NCI-H2107 (cell line): Measurements from ENCODE around the gene BLOC1S1.
A peak's percentile ranks its signal among the peaks of the same experiment; 100 is the strongest.
"Not testable (repeated sequence)": the region's sequence is repeated elsewhere in the genome, so short reads cannot be mapped to it uniquely, and the experiment has no call there.

Experiments
- DNase-seq: peaks from one replicate; lab custom pipeline; 2025; lab: John Stamatoyannopoulos, UW

The BLOC1S1 gene

GRCh38 chr12:55745361-55746173, 29.7 kb downstream of the BLOC1S1 start:
- DNase-seq = peak; percentile 79

- no peak for DNase-seq
These were observed 30.5 kb downstream of the BLOC1S1 start for GRCh38 chr12:55746174-55746912.

DNA sequence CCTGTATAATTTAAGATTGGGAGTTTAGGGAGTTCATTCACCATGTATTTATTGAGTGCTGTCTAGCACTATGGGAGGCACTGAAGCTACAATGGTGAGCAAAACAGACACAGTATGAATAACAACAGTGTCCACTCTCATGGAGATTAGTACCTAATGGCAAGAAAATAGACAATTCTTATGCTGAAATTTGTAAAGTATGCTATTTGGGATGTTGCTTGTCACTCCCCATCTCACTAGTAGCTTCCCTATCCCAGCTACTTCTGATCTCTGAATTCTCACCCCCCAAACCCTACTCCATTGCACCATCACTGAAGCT, 31.0 kb downstream of the BLOC1S1 start:
- no peak for DNase-seq

- no peak for DNase-seq
These were observed 32.6 kb downstream of the BLOC1S1 start for GRCh38 chr12:55748230-55748993.

- no peak for DNase-seq
These were observed 39.4 kb downstream of the BLOC1S1 start for GRCh38 chr12:55755246-55755645.

GRCh38 chr12:55757701-55758100, 41.9 kb downstream of the BLOC1S1 start:
- DNase-seq = no peak

DNA sequence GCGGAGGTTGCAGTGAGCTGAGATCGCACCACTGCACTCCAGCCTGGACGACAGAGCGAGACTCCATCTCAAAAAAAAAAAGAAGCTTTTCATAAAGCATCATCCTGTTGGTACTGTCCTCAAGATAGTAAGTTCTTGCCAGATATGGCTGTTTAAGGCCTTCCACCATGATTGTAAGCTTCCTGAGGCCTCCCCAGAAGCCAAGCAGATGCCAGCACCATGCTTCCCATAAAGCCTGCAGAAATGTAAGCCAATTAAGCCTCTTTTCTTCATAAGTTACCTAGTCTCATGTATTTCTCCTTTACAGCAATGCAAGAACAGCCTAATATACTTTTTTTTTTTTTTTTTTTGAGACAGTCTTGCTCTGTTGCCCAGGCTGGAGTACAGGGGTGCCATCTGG, 42.7 kb downstream of the BLOC1S1 start:
- not testable (repeated sequence) for DNase-seq

GRCh38 chr12:55760663-55761062, 44.8 kb downstream of the BLOC1S1 start:
- DNase-seq = no peak

- DNase-seq = no peak
These were observed 46.8 kb downstream of the BLOC1S1 start for GRCh38 chr12:55762646-55763045.

DNA sequence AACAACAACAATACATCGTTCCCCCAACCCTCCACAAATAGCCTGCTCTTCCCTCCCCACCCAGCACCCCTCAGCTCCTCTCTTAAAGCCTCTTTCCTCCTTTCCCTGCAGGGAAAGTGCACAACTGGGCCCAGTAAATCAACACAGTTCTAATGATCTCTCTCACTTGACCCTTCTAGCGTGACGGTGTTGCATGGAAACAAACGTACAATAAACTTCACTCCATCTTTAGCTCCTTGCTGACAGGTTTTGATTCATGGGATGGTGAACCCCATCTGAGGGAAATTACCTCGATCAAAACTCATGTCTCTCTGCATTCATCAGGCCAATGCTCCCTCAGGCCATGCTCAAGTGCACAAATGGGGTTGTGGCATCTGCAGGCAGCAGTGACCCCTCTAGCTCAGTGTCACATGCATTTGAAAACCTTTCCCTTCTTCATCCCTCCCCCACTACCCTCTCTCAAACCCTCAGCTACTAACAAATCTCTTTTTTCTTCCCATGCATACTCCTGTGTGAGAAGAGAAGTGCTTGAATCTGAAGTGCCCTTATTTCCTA, 50.0 kb downstream of the BLOC1S1 start:
- no peak for DNase-seq

DNA sequence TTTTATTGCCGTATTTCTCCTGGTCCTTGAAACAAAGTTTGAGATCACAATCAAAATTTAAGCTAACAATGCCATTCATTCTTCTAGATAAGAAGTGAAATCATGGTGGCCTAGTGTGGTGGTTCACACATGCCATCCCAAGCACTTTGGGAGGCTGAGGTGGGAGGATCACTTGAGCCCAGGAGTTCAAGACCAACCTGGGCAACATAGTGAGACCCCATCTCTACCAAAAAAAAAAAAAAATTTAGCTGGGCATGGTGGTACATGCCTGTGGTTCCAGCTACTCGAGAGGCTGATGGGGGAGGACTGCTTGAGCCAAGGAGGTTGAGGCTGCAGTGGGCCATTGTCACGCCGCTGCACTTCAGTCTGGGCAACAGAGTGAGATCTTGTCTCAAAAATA, 51.3 kb downstream of the BLOC1S1 start:
- no peak for DNase-seq
